Activated CD4-positive, alpha-beta T cell treated with anti-CD3 and anti-CD28 coated beads for 36 hours (primary cell): ENCODE data around the gene SVIP. TPM values are rescaled to one million over a fixed set of nuclear protein-coding genes. Genes with fewer than 3 reads are reported as not detected.

Source experiments
- ATAC-seq: fragments of 200-7000 bp; cut with Tn5 transposase; one replicate; pipeline ENCODE4 v1.10.0; 2021; ENCODE audit warnings: mild to moderate bottlenecking, moderate library complexity
- CTCF ChIA-PET: fragments of 350-600 bp; sonication (Branson Sonifier 250); formaldehyde crosslinking; loops from one replicate; lab custom pipeline; 2021; ENCODE audit warnings: antibody characterized with exemption; lab: Charles Lee
- POLR2A ChIA-PET: fragments of 350-600 bp; sonication (Branson Sonifier 250); formaldehyde crosslinking; loops from one replicate; lab custom pipeline; 2021; ENCODE audit warnings: antibody characterized with exemption, inconsistent platforms; lab: Charles Lee
- DNase-seq: peaks from one replicate; pipeline ENCODE4 v3.0.0-alpha.2; 2020
- H3K27ac Mint-ChIP-seq: one replicate; pipeline ENCODE4 v1.8.0; 2021; ENCODE audit warnings: mixed read lengths
- H3K27me3 Mint-ChIP-seq: one replicate; pipeline ENCODE4 v1.8.0; 2021; ENCODE audit warnings: mixed read lengths
- H3K36me3 Mint-ChIP-seq: one replicate; pipeline ENCODE4 v1.8.0; 2021; ENCODE audit warnings: low read depth, mixed read lengths
- H3K4me1 Mint-ChIP-seq: one replicate; pipeline ENCODE4 v1.8.0; 2021; ENCODE audit warnings: mixed read lengths
- H3K4me3 Mint-ChIP-seq: one replicate; pipeline ENCODE4 v1.8.0; 2021; ENCODE audit warnings: mild to moderate bottlenecking, moderate library complexity, mixed read lengths
- H3K9me3 Mint-ChIP-seq: one replicate; pipeline ENCODE4 v1.8.0; 2021; ENCODE audit warnings: low read depth, mixed read lengths
- intact Hi-C, 2 experiments: fragments of 100-400 bp; cut with DNase I in 1 of 2; cut with micrococcal nuclease in 1 of 2; formaldehyde crosslinking; loops; one replicate each; pipeline versions ENCODE4 v1.14.2 to v1.15.1; 2022 to 2024; cut with DNase I, micrococcal nuclease
- total RNA-seq, 2 experiments: library from RNA; stranded (reverse); gene quantifications; one replicate each; pipeline ENCODE4 v1.2.3, GENCODE V29; 2021

Gene SVIP
- total RNA-seq, 2 experiments from 2014 or later: 47.4 to 69.9 TPM

DNA sequence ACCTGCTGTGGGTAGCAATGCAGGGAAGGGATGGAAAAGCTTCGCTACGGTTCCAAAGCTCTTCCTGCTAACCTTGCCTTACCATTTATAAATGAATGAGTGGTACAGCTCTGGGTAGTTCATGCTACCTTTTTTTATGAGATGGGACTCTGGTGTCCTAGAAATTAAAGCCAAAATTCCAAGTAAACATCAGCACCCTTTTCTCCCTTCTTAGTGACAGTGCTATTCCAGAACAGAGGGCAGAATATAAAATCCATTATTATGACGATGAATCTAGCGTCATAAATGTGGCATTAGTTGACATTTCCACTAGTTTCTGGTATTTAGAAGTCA is 447 bp upstream of the SVIP start:
- intact Hi-C loops: no loop called here
- Mint-ChIP-seq H3K4me1 (peaks cover 12% of the 10 kb centered on the region), H3K27ac (peak overlapping the region; percentile 37), H3K4me3 (peak overlapping the region; percentile 89), H3K27me3 (no peaks in the 10 kb centered on the region), H3K36me3 (peaks cover 17% of the 10 kb centered on the region), H3K9me3 (no peaks in the 10 kb centered on the region)
- DNase-seq (no peak), ATAC-seq (no peak)
- ChIA-PET POLR2A (interaction anchor here (1.7 kb wide), 1 partner anchor 16 kb away, joined by 4 read pairs; no protein-coding TSS in a partner anchor), CTCF (interaction anchor here (0.8 to 1.4 kb wide), 6 partner anchors 15 to 207 kb away, joined by 3 to 6 read pairs (median 4); partner anchors contain the start of gene FANCF)

DNA sequence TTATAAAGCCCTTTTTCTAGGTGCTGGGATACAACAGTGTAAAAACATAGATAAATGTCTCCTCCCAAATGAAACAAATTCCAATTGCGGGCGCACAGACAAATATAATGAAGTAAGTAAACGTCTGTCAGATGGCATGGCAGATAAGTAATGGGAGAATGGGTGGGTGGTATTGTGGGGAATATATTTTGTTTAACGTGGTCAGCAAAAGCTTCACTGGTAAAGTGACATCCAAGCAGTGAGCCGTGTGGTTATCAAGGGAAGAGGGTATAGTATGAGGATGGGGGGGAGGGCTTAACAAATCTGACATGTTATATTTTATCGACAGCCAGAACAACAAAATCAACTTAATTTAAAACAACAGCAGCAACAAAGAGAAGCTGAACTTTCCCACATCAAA is 1.2 kb downstream of the SVIP start:
- Mint-ChIP-seq H3K27me3 (no peaks in the 10 kb centered on the region), H3K9me3 (no peaks in the 10 kb centered on the region), H3K27ac (peak overlapping the region; percentile 84), H3K36me3 (peaks cover 26% of the 10 kb centered on the region), H3K4me3 (peak overlapping the region; percentile 89), H3K4me1 (peaks cover 12% of the 10 kb centered on the region)
- DNase-seq (no peak), ATAC-seq (no peak)
- ChIA-PET POLR2A (interaction anchor here (1.7 kb wide), 1 partner anchor 15 kb away, joined by 4 read pairs; no protein-coding TSS in a partner anchor), CTCF (interaction anchor here (0.9 to 1.4 kb wide), 3 partner anchors 31 to 202 kb away, joined by 3 to 6 read pairs (median 3); no protein-coding TSS in a partner anchor)
- intact Hi-C loops: loop anchor here (2.0 kb wide), 2 partner anchors 126 to 204 kb away; partner anchors contain the start of gene FANCF (in 1 of the 2)

DNA sequence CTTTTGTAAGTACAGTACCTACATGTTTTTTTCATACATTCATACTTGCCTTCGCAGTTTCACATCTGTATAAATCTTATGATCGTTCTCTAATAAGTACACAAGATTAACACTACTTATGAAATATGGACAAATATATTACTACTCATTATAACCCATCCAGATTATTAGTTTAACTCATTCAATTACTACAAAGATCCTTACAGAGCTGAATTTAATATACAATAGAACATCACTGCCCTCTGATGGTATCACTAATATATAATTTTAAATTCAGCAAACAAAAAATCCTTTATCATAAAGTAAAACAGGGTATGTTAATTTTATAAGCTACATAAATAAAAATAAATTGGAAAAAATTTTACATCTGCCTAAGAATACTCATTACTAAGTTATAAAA is 7.4 kb downstream of the SVIP start:
- H3K27ac Mint-ChIP-seq: no peak overlapping the region
- H3K4me3 Mint-ChIP-seq: no peak overlapping the region
- peaks cover 13% of the 10 kb centered on the region for H3K9me3 Mint-ChIP-seq
- DNase-seq (no peak), ATAC-seq (no peak)
- intact Hi-C loops: no loop called here
- ChIA-PET POLR2A (no interaction called here), CTCF (interaction anchor here (0.6 kb wide), 2 partner anchors 78 to 94 kb away, joined by 3 read pairs; no protein-coding TSS in a partner anchor)
- H3K4me1 Mint-ChIP-seq: peaks cover under 1% of the 10 kb centered on the region
- H3K36me3 Mint-ChIP-seq: peaks cover 61% of the 10 kb centered on the region
- H3K27me3 Mint-ChIP-seq: no peaks in the 10 kb centered on the region

DNA sequence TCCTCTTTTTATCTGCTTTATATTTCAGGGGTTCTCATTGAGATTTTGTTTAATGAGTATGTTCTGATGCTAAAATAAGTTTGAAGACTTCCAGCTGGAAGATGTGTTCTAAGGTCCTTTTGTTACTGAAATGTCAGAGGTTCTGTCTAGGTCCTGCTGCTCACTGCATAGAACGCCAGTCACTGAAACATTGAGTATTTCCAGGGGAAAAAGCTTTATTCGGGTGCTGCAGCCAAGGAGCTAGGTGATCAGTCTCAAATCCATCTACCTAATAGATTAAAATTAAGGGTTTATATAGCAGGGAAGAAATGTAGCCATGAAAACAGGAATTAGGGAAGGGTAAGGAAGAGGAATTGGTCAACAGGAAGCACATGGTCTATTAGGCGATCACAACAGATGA is 19.7 kb downstream of the SVIP start:
- Mint-ChIP-seq H3K36me3 (peaks cover 8% of the 10 kb centered on the region), H3K4me3 (no peak overlapping the region), H3K27ac (no peak overlapping the region), H3K4me1 (no peaks in the 10 kb centered on the region), H3K9me3 (peaks cover 4% of the 10 kb centered on the region), H3K27me3 (no peaks in the 10 kb centered on the region)
- DNase-seq (no peak), ATAC-seq (no peak)
- POLR2A ChIA-PET: no interaction called here
- CTCF ChIA-PET: interaction anchor here (1.2 kb wide), 1 partner anchor 22 kb away, joined by 3 read pairs; no protein-coding TSS in a partner anchor
- intact Hi-C loops: no loop called here

DNA sequence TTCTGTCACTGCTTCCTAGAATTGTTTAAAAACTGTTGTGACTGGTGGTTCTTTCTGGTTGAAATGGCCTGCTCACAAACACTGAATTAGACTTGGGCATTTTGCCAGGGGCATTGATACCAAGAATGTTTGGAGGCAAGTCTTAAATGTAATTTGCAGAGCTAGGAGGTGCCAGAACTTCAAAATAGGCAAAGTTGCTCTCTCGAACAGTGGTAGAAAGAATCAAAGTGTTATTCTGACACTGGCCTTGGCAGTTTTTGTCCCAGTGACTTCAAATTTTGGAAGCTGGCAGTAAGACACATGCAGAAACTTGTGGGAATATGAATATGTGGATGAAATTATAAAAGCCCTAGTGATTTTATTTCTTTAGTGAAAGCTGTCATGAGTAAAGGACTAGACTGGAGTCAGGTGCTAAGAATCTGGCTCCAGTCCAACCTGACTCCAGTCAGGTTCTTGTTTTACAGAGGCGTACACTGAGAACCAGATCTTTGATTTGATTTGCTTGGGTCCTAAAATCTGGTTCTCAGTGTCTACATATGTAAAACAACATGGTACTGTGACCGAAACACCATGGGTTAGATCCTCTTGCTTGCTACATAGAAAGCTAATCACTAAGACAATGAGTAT is 20.9 kb downstream of the SVIP start:
- CTCF ChIA-PET: interaction anchor here (1.2 kb wide), 1 partner anchor 22 kb away, joined by 3 read pairs; no protein-coding TSS in a partner anchor
- intact Hi-C loops: no loop called here
- Mint-ChIP-seq H3K4me1 (no peaks in the 10 kb centered on the region), H3K4me3 (no peak overlapping the region), H3K27me3 (no peaks in the 10 kb centered on the region), H3K27ac (no peak overlapping the region), H3K36me3 (peaks cover 8% of the 10 kb centered on the region), H3K9me3 (peaks cover 4% of the 10 kb centered on the region)
- DNase-seq (no peak), ATAC-seq (no peak)
- POLR2A ChIA-PET: no interaction called here

DNA sequence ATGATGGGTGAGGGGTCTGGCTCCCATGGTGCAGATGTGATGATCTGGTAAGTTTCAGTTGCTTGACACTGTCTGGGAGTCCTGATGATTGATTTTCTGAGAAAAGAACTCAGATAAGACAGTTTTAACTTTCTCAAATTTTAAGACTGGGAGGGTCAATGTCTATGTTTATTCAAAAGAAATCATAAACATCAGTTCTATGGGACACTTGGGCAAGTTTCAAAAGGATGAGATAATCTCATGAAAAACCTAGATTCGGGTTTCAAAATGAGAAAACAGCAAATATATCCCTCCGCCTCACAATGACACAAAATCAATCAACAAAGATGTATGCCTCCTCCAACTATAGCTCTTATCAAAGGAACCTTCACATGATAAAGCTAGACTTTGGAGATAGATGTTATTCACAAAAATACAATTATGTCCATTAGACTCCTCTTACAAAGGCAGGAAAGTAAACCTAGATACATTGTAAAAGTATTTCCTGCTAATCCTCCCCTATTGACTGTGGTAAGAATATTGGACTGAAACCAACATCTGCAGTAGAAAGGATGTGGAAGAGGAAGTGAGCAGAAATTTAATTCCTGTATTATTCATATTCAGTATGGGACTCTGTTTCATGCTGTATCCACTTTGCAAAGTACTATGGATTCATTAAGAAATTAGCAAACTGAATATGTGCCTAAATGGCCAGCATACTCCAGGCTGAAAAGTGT is 21.6 kb downstream of the SVIP start:
- no peaks in the 10 kb centered on the region for H3K27me3 Mint-ChIP-seq
- no peak for DNase-seq
- peaks cover 4% of the 10 kb centered on the region for H3K9me3 Mint-ChIP-seq
- peaks cover 8% of the 10 kb centered on the region for H3K36me3 Mint-ChIP-seq
- no peak for ATAC-seq
- intact Hi-C loops: no loop called here
- ChIA-PET POLR2A (no interaction called here), CTCF (interaction anchor here (1.2 kb wide), 1 partner anchor 22 kb away, joined by 3 read pairs; no protein-coding TSS in a partner anchor)
- H3K27ac Mint-ChIP-seq: no peak overlapping the region
- H3K4me3 Mint-ChIP-seq: no peak overlapping the region
- H3K4me1 Mint-ChIP-seq: no peaks in the 10 kb centered on the region

DNA sequence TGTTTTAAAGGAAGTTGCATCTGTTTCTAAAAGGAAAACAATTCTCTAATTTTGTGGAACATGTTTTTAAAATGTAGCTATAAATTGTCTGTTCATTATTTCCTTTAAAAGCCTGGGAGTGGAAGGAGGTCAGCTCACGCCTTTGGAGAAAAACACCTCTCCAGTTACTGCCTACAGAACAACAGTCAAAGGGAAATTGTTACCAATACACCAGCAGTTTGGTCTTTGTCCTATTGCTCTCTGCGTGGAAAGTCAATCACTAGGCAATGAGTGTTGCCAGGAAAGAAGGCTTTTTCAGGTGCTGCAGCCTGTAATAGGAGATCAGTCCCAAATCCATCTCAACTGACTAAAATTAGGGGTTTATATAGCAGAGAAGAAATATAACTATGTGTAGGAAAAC is 22.2 kb downstream of the SVIP start:
- intact Hi-C loops: no loop called here
- POLR2A ChIA-PET: no interaction called here
- no peak for ATAC-seq
- Mint-ChIP-seq H3K9me3 (peaks cover 4% of the 10 kb centered on the region), H3K27ac (no peak overlapping the region), H3K4me1 (no peaks in the 10 kb centered on the region), H3K36me3 (peaks cover 8% of the 10 kb centered on the region), H3K4me3 (no peak overlapping the region), H3K27me3 (no peaks in the 10 kb centered on the region)
- CTCF ChIA-PET: no interaction called here
- DNase-seq: no peak

DNA sequence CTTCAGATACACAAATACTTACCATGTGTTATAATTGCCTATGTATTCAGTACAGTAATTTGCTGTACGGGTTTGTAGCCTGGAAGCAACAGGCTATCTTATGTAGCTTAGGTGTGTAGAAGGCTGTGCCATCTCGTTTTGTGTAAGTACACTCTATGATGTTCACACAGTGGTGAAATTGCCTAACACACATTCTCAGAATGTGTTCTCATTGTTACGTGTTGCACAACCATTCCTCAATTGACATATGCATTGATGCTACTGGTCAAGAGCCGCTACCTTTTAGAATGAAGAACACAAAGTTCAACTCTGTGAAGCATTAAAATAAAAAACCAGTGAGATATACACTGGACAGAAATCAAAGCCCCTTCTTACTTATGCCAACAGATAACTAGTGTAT is 26.7 kb downstream of the SVIP start:
- ChIA-PET POLR2A (no interaction called here), CTCF (no interaction called here)
- Mint-ChIP-seq H3K4me3 (no peak overlapping the region), H3K27me3 (peaks cover 2% of the 10 kb centered on the region), H3K4me1 (no peaks in the 10 kb centered on the region), H3K27ac (no peak overlapping the region), H3K9me3 (no peaks in the 10 kb centered on the region), H3K36me3 (no peaks in the 10 kb centered on the region)
- ATAC-seq: no peak
- intact Hi-C loops: no loop called here
- DNase-seq: no peak

DNA sequence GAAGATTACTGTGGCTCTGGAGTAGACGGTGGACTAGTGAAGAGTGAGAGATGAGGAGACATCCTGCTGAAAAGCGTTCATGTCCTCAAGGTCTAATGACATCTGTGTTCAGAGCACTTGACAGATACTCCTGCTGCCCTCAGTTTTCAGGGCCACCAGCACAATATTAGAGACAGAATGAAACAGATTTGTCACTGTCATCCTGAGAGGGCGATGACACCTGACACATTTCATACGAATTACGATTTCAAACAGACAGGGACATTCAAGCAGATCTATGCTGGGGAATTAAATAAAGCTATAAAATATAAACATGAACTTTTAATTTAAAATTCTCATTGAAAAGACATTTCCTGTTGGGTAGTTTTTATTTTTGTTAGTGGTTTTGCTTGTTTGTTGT is 29.1 kb downstream of the SVIP start:
- ATAC-seq (no peak), DNase-seq (no peak)
- H3K36me3 Mint-ChIP-seq: no peaks in the 10 kb centered on the region
- intact Hi-C loops: no loop called here
- no peaks in the 10 kb centered on the region for H3K9me3 Mint-ChIP-seq
- H3K4me3 Mint-ChIP-seq: no peak overlapping the region
- peaks cover 4% of the 10 kb centered on the region for H3K27me3 Mint-ChIP-seq
- H3K4me1 Mint-ChIP-seq: no peaks in the 10 kb centered on the region
- H3K27ac Mint-ChIP-seq: no peak overlapping the region
- POLR2A ChIA-PET: no interaction called here
- CTCF ChIA-PET: no interaction called here

DNA sequence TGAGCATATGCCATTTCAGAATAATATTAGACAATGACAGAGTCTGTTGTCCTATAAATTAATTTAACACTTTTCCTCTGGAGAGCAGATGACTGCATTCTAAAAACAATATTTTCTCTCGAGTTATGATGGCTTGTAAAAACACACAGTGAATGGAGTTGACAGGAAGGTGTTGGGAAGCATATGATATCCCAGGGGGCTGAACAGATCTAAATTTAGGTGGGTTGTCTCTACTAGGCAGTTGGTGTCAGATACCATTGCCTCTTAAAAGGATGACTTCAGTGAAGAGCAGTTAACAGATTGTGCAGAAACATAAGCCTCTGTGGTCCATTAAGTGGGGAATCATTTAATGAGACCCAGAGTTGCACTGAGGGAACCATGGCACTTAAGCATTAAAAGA is 30.7 kb downstream of the SVIP start:
- ChIA-PET CTCF (interaction anchor here (2.8 kb wide), 1 partner anchor 11 kb away, joined by 19 read pairs; no protein-coding TSS in a partner anchor), POLR2A (no interaction called here)
- H3K4me1 Mint-ChIP-seq: no peaks in the 10 kb centered on the region
- peaks cover 4% of the 10 kb centered on the region for H3K27me3 Mint-ChIP-seq
- no peak for ATAC-seq
- no peaks in the 10 kb centered on the region for H3K36me3 Mint-ChIP-seq
- no peak for DNase-seq
- no peak overlapping the region for H3K27ac Mint-ChIP-seq
- no peak overlapping the region for H3K4me3 Mint-ChIP-seq
- intact Hi-C loops: no loop called here
- no peaks in the 10 kb centered on the region for H3K9me3 Mint-ChIP-seq

DNA sequence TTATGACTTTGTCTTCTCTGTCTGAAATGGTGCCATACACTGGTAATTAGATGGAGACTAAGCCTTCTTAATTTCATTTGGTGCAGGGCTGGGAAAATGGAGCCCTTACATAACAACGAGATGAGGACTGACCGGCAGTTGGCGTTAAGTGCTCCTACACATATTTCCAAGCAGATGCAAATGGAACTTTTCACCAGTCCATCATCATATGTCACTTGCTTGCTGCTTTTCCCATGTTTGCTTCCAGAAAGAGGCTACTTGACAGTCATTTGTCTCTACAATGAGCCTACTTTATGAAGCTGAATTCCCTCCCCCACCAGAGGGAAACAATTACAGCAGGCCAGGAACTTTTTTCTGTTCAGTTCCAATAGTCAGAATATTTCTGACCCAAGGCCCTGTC is 32.6 kb downstream of the SVIP start:
- Mint-ChIP-seq H3K4me3 (no peak overlapping the region), H3K4me1 (no peaks in the 10 kb centered on the region), H3K27ac (no peak overlapping the region), H3K9me3 (no peaks in the 10 kb centered on the region), H3K36me3 (no peaks in the 10 kb centered on the region), H3K27me3 (peaks cover 3% of the 10 kb centered on the region)
- ChIA-PET POLR2A (no interaction called here), CTCF (interaction anchor here (0.6 to 2.8 kb wide), 3 partner anchors 9 to 383 kb away, joined by 3 to 19 read pairs (median 4); no protein-coding TSS in a partner anchor)
- DNase-seq (no peak), ATAC-seq (no peak)
- intact Hi-C loops: no loop called here
